AG08396 (cell line): ENCODE data around the gene IL1RL1.
"Not testable (repeated sequence)": the region's sequence is repeated elsewhere in the genome, so short reads cannot be mapped to it uniquely, and the experiment has no call there.

Source experiments
- DNase-seq: peaks from one replicate; pipeline ENCODE4 v3.0.0; 2012; ENCODE audit warnings: low spot score, mixed read lengths

Gene IL1RL1

DNA sequence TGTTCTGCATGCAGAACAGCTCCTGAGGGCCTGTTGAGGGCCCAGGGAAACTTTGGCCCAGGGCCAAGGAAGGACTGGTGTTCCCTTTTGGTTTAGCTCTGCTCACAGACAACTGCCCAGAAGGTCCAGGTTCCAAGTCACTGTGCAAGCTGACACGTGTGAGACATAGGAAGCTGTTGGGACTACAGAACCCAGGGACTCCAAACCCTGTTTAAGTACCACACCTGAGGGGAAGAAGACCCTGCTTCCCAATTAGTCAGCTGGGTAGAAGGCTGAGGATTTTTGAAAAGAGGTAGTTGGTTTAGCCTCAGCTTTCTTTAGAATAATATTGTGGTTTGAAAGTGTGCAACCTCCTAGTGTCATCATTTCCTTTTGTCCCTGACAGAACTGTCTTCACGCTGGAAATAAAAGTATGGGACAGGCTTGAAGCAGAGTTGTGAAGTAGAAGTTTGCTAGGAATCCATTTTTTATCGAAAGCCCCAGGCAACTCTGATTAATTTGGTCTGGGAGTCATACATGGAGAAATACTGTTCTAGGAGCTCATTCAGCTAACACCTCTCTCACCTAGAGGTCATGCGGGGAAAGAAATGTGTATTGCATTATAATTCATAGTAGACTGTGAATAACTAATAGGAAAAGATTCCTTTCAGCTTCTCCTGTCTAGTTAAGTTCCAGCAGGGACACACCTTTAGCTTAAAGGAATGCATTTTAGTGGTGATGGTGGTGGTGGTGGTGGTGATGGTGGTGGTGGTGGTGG, 19.9 kb upstream of the IL1RL1 start:
- DNase-seq, result no peak

DNA sequence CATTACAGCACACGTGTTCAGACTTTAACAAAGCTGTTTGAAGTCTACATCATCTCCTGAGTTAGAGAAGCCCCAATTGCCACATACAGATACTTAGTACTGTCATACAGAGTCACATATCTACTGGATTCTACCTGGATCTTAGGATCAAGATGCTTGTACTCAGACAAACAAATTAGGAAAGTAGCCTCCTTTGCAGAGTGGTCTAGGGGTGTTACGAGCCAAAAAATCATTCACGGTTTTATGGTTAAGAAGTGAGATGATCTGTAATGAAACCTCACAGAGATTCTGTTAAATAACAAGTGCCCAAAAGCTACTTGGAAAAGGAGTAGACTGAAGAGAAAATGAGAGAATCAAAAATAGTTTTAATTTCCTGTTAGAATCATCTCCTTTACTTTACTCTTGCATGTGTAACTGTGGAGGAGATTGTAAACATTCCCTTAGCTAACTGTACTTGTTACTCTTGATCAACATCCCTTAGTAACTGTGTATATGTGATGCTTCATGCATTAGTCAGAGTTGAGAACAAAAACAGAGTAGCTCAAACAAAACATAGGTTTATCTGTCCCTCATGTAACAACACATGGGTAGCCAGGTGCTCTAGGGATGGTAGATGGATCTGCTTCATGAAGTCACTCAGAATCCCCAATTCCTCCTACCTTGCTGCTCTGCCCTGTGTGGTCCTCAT, 16.4 kb upstream of the IL1RL1 start:
- DNase-seq, result no peak

DNA sequence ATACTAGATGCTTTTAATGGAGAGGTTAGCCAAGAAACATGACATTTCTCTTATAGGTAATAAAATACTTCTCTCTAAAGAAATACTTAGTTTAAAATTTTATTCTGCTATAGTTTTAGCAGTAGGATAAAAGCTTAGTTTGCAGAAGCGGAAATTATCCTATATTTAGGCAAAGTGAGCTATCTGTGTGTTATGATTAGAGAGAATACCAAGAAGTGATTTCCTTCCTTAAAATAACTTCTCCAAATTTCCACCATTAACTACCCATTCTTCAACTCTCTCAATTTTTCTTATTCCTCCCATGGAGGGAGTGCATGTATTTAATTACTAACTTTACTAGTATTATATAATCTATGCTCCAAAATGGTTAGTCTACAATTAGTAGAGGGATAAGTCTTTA, 15.8 kb upstream of the IL1RL1 start:
- no peak for DNase-seq

DNA sequence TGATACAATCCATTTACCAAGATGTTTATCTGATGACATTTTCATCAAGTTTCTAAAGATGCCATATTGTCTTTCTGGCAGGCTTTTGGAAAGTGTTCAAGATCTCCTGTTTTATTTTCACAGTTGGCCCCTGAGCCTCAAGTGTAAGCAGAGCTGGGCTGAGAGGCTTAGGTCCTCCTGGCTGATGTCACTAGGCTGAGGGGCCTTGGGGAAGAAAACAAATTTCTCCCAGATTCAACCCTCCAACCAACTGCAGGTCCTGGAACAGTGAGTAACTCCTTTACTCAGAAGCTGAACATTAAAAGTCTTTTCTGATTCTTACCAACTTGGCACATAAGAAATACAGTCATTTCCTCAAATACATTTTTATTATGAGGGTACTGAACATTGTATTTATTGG, 14.9 kb upstream of the IL1RL1 start:
- no peak for DNase-seq

DNA sequence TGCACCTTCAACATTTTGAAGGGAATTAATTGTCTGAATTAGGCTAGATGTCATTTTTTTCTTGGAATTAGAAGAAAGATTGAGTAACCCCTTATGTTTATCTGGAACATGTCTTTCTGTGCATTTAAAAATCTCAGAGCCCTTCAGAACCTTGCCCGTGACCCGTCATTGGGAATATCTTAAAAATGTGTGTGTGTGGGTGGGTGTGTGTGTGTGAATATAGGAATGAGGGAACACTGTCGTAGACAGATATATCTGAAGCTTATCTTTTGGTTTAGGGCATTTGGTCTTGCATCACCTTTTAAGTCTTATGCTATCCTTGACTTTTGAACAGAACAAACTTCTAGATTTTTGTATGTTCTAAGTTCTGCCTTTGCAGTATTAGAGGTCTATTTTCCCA, 13.5 kb upstream of the IL1RL1 start:
- DNase-seq, result no peak

DNA sequence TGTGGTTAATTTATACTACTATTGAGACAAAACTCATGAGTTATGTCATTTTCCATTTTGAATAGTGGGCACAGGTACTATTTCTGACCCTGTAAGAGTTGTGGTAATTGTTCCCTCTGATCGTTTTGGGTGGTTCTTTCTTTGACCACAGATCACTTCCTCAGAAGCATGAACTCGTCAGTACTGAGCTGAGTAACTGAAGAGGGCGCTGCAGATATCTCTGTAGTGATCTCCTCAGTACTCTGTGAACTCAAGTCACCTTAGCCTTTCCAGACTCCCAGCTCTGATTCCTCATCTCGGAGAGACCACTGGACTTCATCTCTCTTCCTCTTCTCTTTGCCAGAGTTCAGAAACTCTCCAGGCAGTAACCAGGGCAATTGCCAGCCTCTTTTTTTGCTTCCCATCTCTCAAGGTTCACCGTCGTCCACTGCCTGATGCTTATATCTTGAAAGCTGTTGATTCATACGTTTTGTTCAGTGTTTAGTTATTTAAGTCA, 9.4 kb upstream of the IL1RL1 start:
- DNase-seq, result no peak

DNA sequence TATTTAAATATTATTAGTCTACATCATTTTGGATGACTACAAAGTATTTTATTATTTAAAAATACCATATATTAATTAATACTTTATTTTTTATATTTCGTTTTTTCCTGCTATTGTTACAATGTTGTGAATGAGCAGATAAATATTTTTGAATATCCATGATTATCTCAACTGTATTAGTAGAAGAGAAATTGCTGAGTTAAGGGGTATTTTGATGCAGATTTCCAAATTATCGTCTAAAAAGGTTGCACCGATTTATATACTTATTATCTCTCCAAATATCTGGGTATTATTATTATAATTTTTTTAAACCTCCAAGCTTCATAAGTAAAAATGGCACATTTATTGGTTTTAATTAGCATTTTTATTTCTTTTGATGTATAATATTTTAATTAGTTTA, 8.9 kb upstream of the IL1RL1 start:
- DNase-seq, result no peak

DNA sequence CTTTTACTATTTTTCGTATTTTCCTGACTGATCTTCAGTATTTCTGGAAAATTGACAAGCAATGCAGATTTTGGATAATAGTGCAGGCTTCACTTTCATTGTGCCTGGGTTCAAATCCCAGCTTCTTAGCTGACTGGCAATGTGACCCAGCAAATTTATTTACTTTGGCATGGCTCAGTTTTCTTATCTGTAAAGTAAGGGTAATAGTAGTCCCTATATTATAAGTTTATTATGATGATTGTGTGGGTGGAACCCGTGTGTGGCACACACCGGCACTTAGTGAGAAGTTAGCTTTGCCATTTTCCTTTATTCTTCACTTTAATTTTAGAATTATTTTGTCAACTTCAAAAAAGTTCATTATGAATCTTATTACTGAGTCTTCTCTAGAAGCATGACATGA, 7.8 kb upstream of the IL1RL1 start:
- DNase-seq, result no peak

DNA sequence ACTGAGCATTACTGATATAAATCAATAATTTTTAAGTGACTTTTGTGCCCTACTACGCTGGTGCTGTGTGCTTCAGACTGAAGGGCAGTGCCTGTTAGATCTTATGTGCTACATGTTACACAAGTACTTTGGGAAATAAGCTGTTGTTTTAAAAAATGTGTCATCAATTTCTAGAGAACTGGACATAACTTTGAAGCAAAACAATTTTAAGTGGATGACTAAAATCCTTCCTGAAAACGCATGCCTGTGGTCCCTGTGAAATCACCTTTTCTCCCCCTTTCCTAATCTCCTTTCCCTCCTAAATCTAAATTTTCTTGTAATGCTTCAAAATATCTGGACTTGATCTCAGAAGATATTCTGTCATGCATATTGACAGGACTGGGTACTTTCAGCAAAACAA, 7.1 kb upstream of the IL1RL1 start:
- DNase-seq, result no peak

DNA sequence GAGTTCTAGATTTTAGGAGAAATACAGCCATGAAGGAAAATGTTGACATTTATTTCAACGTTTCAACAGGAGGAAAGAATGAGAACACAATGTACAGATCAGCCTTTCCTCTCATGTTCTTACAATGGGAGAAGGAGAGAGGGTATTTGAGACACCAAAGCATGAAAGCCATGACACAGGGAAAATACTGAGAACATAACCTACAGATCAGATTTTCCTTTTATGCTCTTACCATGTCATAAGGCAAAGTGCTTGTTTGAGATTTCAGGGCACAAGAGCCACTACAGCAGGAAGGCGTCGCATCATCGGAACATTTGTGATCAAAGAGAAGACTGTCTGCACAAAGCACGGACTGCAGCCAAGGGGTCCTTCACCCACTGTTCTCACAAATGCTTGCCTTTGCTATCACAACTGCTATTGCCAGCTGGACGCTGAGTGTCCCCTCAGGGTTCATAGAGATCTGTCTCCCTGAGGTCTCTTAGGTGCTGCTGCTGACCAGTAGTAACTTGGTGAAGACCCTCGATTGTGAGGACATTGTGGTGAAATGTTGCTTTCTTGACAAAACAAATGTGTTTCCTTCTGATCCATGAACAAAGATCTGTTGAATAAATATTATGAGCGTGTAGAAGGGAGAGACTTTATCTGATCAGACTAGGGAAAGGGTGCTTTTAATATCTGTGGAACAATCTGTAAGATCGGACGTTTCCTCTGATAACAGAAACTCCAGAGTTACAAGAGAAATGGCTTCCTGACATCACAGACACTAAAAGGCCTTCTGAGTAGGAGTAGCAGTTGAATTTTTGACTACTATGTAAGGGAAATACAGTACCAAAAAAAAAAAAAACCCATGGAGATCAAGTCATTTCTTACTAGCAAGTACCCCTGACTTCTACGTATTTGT, 6.4 kb upstream of the IL1RL1 start:
- no peak for DNase-seq

DNA sequence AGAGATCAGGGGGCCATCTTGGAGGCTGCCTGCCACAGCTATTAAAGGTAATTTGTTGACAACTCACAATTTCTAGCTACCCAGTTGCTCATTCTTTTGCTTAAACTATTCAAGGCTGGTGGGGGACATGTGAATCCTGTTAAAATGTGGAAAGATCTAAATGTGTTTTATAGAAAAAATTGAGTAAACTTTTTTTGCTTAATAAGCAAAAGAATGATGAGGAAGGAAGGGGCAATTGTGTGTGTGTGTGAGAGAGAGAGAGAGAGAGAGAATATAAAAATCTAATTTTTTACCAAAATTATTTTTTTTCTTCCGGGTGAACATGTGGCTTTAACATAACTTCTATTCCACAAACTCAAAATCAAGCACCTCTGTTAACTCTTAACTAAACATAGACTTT, 5.2 kb upstream of the IL1RL1 start:
- DNase-seq, result no peak

DNA sequence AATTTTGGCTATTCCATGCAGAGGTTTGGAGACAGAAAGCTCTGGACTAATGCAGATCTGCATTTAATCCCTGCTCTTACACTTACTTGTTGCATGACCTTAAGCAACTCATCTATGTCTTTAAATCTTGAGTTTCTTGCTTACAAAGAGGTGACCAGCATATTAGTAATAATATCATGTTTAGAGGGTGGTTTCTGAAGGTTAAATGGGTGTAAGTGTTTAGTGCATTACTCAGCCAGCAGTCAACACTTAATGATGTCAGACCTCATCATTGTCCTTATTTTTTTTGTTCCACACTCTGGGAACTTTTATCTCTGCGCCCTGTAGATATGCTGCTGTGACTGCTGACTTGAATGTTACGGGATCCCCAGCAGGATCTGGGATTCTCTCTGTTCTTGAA, 1.7 kb downstream of the IL1RL1 start:
- DNase-seq, result peak; percentile 36

DNA sequence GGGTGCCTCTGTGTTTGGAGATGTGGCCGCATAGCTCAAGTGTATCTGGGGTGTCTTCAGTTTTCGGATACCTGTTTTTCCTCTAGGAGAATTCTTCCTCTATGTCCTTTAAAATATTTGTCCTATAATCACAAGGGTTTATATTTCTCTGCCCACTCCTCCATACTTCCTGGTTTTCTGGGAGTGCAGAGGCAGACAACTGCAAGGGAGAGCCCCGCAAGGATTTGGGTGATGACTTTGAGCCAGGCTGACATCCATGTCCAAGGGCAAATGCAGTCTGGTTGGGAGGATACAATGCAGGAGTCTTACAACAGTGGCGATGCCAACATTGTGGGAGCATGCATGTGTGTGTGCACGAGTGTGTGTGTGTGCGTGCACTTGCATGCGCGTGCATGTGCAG, 2.1 kb downstream of the IL1RL1 start:
- no peak for DNase-seq

DNA sequence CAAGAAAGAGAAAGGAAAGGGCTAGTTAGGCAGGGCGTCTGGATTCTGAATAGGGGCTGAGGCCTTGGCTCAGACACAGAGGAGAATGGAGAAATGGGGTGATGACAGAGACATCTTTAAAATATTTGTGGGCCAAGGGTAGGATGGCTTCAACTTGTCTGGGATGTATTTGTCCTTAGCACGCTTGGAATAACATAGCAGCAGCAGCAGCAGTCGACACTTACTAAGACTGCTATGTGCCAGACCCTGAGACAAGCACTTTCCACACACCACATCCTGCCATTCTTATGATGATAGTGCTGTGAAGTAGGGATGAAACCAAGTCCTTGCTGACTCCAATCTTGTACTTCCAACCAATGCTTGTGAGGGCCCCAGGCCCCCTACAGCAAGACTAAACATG, 2.6 kb downstream of the IL1RL1 start:
- no peak for DNase-seq

DNA sequence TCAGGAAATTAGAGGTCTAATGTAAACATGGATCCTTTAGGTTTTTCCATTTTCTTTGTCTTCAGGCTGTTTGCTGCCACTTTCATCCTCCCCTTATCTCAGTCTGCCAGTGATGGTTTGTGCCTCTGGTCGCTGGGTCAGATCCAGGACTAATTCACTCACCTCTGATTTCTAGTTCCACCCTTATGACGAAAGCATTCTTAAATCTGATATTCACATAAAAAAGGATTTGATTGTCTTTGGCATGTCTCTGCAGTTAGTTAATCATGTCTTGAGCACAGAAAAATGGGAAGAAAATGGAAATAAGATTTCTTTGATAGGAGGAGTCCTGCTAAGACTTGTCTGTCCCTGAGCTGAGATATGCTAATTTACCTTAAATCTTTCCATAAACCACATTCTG, 4.6 kb downstream of the IL1RL1 start:
- DNase-seq, result no peak

DNA sequence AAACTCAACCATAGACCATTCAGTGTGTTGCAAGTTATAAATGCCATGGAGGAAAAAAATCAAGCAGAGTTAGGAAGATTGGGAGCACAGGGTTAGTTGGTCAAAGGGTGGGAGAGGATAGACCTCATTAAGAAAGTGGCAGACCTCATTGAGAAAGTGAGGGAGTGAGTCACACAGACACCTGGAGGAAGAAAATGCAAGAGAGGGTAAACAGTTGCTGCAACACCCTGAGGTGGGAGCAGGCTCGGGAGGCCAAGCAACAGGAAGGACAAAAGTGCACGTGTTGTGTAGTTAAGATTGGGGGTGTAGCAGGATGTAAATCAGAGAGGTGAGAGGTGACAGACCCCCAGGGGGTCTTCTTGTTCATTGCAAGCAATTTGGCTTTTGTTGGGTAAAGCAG, 6.4 kb downstream of the IL1RL1 start:
- DNase-seq, result no peak

DNA sequence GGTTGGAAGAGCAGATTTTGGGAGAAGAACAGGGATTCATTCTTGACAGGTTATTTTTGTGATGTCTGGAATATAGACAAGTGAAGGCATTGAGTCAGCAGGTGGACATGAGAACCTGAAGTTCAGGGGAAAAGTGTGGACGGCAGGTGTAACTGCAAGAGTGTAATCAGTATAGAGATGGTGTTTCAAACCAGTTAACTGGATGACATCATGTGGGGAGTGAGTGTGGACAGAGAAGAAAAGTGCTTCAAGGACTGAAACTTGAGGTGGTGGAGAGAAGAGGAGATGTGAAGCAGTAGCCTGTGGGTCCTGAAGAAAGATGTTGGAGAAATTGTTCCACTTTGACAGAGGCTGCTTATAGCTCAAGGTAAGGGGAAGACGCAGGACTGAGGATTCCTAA, 7.1 kb downstream of the IL1RL1 start:
- no peak for DNase-seq

DNA sequence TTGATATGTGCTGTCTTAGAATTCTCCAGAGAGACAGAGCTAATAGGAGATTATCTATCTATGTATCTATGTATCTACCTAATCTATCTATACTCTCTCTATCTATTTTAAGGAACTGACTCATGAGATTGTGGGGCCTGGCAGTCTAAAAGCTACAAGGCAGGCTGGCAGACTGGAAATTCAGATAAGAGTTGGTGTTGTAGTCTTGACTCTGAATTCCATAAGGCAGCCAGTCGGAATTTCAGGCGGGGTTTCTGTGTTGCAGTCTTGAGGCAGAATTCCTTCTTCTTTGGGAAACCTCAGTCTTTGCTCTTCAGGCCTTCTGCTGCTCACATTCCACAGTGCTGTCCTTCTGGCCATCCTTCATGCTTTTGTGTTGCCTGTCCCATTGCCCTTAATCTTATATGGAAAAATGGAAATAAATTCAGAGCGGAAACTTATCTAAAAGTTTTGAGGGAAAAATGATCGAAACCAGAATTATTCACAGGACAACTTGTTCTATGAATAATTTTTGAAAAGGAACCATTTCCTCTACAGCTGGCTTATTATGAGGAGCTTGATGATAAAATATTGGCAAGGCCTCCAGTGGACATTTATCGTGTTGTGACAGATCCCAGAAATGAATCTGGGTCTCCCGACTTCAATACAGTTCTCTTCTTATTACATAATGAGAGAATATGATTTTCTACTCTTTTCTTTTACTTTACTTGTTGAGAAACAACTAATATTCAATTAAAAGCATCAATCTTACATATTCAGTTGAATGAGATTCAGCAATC, 10.8 kb downstream of the IL1RL1 start:
- no peak for DNase-seq

DNA sequence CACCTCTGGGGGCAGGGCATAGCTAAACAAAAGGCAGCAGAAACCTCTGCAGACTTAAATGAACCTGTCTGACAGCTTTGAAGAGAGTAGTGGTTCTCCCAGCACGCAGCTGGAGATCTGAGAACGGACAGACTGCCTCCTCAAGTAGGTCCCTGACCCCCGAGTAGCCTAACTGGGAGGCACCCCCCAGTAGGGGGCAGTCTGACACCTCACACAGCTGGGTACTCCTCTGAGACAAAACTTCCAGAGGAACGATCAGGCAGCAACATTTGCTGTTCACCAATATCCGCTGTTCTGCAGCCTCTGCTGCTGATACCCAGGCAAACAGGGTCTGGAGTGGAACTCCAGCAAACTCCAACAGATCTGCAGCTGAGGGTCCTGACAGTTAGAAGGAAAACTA, 13.6 kb downstream of the IL1RL1 start:
- DNase-seq, result not testable (repeated sequence)

DNA sequence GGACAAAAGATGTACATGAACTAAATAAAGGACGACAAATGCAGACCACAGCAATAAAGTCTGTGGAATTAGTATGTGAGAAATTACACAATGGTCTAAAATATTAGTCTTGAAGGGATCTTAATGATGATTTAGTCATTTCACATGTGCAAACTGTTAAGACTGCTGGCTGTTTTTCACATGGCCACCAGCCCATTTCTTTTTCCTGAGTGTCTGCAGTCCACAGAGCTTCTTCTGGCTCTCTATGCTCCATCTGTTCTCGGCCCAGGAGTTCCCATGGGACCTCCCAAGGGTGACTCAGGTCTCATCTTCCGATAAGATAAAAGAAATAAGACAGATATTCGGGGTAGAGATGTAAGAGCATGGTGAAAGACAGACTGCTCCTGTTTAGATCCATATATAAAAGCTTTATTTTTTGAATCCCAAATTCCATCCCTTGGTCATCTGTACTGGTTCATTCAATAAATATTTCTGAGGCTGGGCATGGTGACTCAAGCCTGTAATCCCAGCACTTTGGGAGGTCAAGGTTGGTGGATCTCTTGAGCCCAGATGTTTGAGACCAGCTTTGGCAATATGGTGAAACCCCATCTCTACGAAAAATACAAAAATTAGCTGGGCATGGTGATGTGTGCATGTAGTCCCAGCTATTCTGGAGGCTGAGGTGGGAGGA, 20.1 kb downstream of the IL1RL1 start:
- no peak for DNase-seq

DNA sequence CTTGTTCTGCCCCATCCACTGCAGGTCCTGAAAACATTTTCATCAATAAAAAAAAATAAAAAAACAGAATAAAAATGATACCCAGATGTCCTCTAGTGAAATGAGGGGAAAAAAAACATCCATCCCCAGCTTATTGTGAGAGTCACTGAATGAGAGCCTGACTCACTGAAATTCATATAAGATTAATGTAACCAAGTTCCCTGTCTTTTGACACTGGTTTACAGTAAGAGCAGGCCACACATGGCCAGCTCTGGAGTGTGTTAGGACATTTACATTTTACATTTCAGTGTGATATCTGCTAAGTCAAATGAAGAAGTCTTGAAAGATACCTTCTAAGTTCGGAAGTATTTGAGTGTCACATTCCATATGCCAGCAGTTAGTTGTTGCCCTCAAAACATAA, 23.1 kb downstream of the IL1RL1 start:
- no peak for DNase-seq
